HL-60 (cell line): Measurements from ENCODE around the gene OR51I2.

Experiments
- CTCF ChIP-seq: IDR thresholded peaks from one replicate; pipeline ENCODE4 v1.5.1; 2011; ENCODE audit warnings: low read length, control low read depth, inconsistent platforms; ENCODE audit not compliant: insufficient read depth
- GABPA ChIP-seq: IDR thresholded peaks from 2 replicates; pipeline ENCODE4 v1.6.1; 2012; ENCODE audit warnings: low read depth
- POLR2AphosphoS5 ChIP-seq: IDR thresholded peaks from 2 replicates; pipeline ENCODE4 v1.6.1; 2012; ENCODE audit warnings: low read depth
- SPI1 ChIP-seq: IDR thresholded peaks from 2 replicates; pipeline ENCODE4 v1.6.1; 2012; ENCODE audit warnings: low read depth, mild to moderate bottlenecking, borderline replicate concordance
- TF ChIP-seq, protein P1 (sequence below): IDR thresholded peaks from 2 replicates; pipeline ENCODE4 v1.6.1; 2012; ENCODE audit warnings: low read depth; ENCODE audit not compliant: insufficient replicate concordance

GRCh38 chr11:5488798-5489399 lies 39.8 kb downstream of the OR51I2 start:
- TF ChIP-seq CTCF (no peak), POLR2AphosphoS5 (no peak), GABPA (no peak), SPI1 (no peak)
- TF ChIP-seq, protein P1, sequence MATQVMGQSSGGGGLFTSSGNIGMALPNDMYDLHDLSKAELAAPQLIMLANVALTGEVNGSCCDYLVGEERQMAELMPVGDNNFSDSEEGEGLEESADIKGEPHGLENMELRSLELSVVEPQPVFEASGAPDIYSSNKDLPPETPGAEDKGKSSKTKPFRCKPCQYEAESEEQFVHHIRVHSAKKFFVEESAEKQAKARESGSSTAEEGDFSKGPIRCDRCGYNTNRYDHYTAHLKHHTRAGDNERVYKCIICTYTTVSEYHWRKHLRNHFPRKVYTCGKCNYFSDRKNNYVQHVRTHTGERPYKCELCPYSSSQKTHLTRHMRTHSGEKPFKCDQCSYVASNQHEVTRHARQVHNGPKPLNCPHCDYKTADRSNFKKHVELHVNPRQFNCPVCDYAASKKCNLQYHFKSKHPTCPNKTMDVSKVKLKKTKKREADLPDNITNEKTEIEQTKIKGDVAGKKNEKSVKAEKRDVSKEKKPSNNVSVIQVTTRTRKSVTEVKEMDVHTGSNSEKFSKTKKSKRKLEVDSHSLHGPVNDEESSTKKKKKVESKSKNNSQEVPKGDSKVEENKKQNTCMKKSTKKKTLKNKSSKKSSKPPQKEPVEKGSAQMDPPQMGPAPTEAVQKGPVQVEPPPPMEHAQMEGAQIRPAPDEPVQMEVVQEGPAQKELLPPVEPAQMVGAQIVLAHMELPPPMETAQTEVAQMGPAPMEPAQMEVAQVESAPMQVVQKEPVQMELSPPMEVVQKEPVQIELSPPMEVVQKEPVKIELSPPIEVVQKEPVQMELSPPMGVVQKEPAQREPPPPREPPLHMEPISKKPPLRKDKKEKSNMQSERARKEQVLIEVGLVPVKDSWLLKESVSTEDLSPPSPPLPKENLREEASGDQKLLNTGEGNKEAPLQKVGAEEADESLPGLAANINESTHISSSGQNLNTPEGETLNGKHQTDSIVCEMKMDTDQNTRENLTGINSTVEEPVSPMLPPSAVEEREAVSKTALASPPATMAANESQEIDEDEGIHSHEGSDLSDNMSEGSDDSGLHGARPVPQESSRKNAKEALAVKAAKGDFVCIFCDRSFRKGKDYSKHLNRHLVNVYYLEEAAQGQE: no peak
